WTC11 (cell line): ENCODE data around the gene CNOT6L.

Experiments used
- FOXP1 ChIP-seq: sonication (generic); formaldehyde crosslinking; IDR thresholded peaks from 2 replicates; pipeline ENCODE4 v1.8.0; 2022; ENCODE audit warnings: missing genetic modification reagents, mild to moderate bottlenecking, moderate library complexity, borderline replicate concordance
- GABPB1 ChIP-seq: sonication (generic); formaldehyde crosslinking; IDR thresholded peaks from 2 replicates; pipeline ENCODE4 v1.8.1; 2023; ENCODE audit warnings: mild to moderate bottlenecking, missing genetic modification reagents

GRCh38 chr4:77710059-77710458 is 109.1 kb downstream of the CNOT6L start:
- TF ChIP-seq GABPB1 (CRISPR knock-in tag) (no peak), FOXP1 (no peak)
